Mesodermal cell (in vitro differentiated cells): ENCODE measurements around the gene NEBL.

Experiments used
- H3K27ac ChIP-seq: 2 replicates; pipeline ENCODE4 v1.7.0; 2013; ENCODE audit warnings: mild to moderate bottlenecking, low read depth, low read length, moderate library complexity; ENCODE audit not compliant: severe bottlenecking
- H3K36me3 ChIP-seq: 2 replicates; pipeline ENCODE4 v1.7.1; 2013; ENCODE audit warnings: mild to moderate bottlenecking, low read length, moderate library complexity; ENCODE audit not compliant: control insufficient read depth, insufficient read depth
- H3K4me1 ChIP-seq: one replicate; pipeline ENCODE4 v1.7.1; 2013; ENCODE audit warnings: mild to moderate bottlenecking, low read length; ENCODE audit not compliant: insufficient read depth, control insufficient read depth, poor library complexity, severe bottlenecking
- H3K4me3 ChIP-seq: 2 replicates; pipeline ENCODE4 v1.7.0; 2013; ENCODE audit warnings: low read length, control low read depth, mild to moderate bottlenecking; ENCODE audit not compliant: insufficient read depth, poor library complexity, severe bottlenecking; ENCODE audit errors: extremely low read depth
- H3K9me3 ChIP-seq: 2 replicates; pipeline ENCODE4 v1.7.1; 2013; ENCODE audit warnings: mild to moderate bottlenecking, low read length, moderate library complexity; ENCODE audit not compliant: control insufficient read depth
- WGBS, 2 experiments: methylation state at CpG; one replicate each; pipeline ENCODE4 v1.1.5; 2013; ENCODE audit warnings: missing lambda C conversion rate in 2 of 2; ENCODE audit not compliant: insufficient coverage in 2 of 2; 5-methylcytosine and 5-hydroxymethylcytosine counted together

The NEBL gene

DNA sequence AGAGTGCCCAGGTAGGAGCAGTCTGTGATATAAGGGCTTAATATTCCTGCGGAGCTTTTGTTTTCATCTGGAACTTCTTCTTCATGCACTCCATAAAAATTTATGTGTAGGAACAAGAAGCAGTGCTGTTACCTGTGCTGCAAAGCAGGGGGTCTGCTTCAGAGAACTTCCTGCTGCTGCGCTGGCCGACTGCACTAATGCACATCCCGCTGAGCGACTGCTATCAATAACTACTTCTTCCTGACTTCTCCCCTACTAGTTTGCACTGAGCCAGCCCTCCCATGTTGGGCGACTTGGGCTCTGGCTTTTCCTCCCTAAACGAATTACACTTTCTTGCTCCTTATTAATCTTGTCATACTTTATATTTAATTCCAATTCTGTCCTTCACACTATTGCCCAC is 150.3 kb downstream of the NEBL start:
- H3K4me1 ChIP-seq, result no peaks in the 10 kb centered on the region

DNA sequence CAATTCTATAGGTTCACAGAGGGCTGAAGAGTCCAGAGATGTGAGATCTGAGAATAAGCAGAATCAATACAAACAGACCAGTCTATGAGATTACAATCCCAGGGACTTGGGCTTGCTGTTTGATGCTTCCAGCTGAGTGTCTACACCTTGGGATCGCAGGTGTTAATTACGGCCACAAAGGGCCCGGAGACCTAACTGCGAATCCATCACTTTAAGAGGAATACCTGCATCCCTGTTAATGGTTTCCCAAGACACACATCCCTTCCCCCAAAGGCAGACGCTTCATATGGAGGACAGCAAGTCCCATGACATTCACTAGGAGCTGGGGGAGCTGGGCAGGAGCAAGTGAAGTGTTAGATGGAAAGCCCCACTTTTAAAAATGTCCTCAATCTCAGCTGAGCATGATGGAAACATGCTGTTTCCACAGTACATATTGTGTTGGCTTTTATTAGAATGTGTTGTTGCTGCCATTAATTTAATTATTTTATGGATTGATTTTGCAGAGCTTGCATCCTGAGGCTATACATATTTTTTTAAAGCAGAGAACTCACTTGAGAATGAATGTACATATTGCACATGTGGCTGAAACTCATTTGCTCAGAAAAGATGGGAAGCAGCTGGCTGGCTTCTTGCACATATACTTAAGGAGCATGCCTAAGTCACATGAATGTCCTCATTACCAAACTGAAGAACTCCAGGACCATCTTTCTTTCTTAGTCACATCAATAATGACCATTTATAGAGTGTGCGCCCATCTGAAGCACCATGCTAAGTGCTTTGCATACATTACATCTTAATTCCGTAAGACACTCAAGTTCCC is 151.3 kb downstream of the NEBL start:
- Histone ChIP-seq H3K4me1 (no peaks in the 10 kb centered on the region), H3K27ac (no peak overlapping the region), H3K4me3 (no peak overlapping the region), H3K9me3 (peaks cover 3% of the 10 kb centered on the region), H3K36me3 (no peaks in the 10 kb centered on the region)
- 92 to 96% methylated on average over 6 to 7 of the region's 7 CpGs for WGBS, 2 experiments

More for the DNA sequence above, 150.3 kb downstream of the NEBL start:
- WGBS, 2 experiments, result 91 to 94% methylated on average over 6 to 7 of the region's 7 CpGs
- H3K9me3 ChIP-seq, result peaks cover 6% of the 10 kb centered on the region
- H3K36me3 ChIP-seq, result no peaks in the 10 kb centered on the region
- no peak overlapping the region for H3K27ac ChIP-seq
- no peak overlapping the region for H3K4me3 ChIP-seq

GRCh38 chr10:20744821-20745220 is 152.3 kb downstream of the NEBL start:
- Histone ChIP-seq H3K27ac (no peak overlapping the region), H3K4me1 (no peaks in the 10 kb centered on the region), H3K4me3 (no peak overlapping the region), H3K9me3 (no peaks in the 10 kb centered on the region), H3K36me3 (no peaks in the 10 kb centered on the region)
- WGBS, 2 experiments, result 87 to 95% methylated on average over 4 to 5 of the region's 5 CpGs

- H3K27ac ChIP-seq, result no peak overlapping the region
- WGBS, 2 experiments, result 80 to 94% methylated on average over 3 of the region's 5 CpGs
These were observed 153.2 kb downstream of the NEBL start for GRCh38 chr10:20743942-20744341.

DNA sequence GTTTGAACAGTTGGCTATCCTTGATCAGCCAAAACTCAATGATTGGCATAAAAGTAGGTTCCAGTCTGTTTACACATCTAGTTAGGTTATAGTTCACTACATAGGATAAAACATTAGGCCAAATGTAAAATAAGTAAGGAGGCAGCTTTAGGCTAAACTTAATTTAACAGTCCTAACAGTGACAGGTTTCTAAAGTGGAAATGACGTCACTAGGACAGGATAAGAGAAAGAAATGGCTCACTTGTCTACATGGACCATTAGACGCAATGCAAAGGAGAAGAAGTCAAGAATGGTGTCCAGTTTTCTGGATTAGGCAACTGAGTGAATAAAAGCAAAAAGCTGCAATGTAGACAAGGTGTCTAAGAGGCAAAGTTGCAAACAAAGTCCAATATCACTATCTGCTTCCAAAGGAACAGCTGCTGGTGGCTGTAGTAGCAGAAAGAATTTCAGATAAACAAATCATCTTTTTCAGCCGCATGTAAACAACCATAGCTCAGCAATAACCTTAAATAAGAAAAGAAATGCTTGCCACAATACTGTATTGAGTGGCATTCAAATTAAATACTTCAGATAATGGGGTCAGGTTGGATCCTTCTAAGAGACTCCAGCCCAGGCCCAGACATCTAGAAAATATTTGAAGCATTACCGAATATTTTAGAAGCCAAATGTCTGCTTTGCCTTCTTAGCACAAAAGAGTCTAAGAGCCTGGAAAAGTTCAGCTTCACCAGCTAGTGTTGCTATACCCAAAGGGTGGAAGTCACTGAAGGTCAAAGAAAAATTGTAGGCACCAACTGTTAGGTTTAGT is 154.2 kb downstream of the NEBL start:
- Histone ChIP-seq H3K27ac (no peak overlapping the region), H3K4me1 (no peaks in the 10 kb centered on the region), H3K9me3 (no peaks in the 10 kb centered on the region), H3K4me3 (no peak overlapping the region), H3K36me3 (no peaks in the 10 kb centered on the region)
- WGBS, 2 experiments, result 90 to 100% methylated on average over 3 of the region's 4 CpGs

More at GRCh38 chr10:20743942-20744341, 153.2 kb downstream of the NEBL start:
- H3K9me3 ChIP-seq, result no peaks in the 10 kb centered on the region
- H3K4me3 ChIP-seq, result no peak overlapping the region
- no peaks in the 10 kb centered on the region for H3K4me1 ChIP-seq
- no peaks in the 10 kb centered on the region for H3K36me3 ChIP-seq

GRCh38 chr10:20740120-20740519 is 157.0 kb downstream of the NEBL start:
- Histone ChIP-seq H3K9me3 (no peaks in the 10 kb centered on the region), H3K36me3 (no peaks in the 10 kb centered on the region), H3K4me3 (no peak overlapping the region), H3K4me1 (no peaks in the 10 kb centered on the region), H3K27ac (no peak overlapping the region)
- 91 to 100% methylated on average over 2 to 4 of the region's 6 CpGs for WGBS, 2 experiments

DNA sequence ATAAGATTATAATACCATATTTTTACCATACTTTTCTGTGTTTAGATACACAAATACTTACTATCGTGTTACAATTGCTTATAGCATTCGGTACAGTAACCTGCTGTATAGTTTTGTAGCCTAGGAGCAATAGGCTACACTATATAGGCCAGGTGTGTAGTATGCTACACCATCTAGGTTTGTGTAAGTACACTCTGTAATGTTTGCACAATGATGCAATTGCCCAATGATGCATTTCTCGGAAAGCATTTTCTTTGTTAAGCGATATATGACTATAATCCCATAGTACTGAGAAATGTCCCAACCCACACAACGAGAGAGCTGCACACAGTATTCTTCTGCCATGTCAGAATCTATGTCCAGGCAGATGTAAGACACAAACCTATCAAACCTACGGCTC is 160.0 kb downstream of the NEBL start:
- no peaks in the 10 kb centered on the region for H3K4me1 ChIP-seq
- H3K4me3 ChIP-seq, result no peak overlapping the region
- no peak overlapping the region for H3K27ac ChIP-seq
- H3K36me3 ChIP-seq, result no peaks in the 10 kb centered on the region
- H3K9me3 ChIP-seq, result no peaks in the 10 kb centered on the region
- 90 to 91% methylated on average over 4 to 6 of the region's 6 CpGs for WGBS, 2 experiments
